Right lobe of liver (tissue), 6 donors: ENCODE results near the gene CXCL1. TPM values are rescaled to one million over a fixed set of nuclear protein-coding genes. Genes with fewer than 3 reads are reported as not detected.

Experiments
- ATAC-seq, 4 donors: fragments of 200-7000 bp; cut with Tn5 transposase; one replicate each; pipeline ENCODE4 v1.9.1; 2020; ENCODE audit warnings: mild to moderate bottlenecking in 4 of 4, moderate library complexity in 4 of 4
- DNase-seq, 3 donors: peaks; one replicate each; pipeline ENCODE4 v3.0.0-alpha.2; 2020
- H3K27ac ChIP-seq, 3 donors: fragments of 200-600 bp; one replicate each; pipeline ENCODE4 v1.8.0; 2022
- H3K27me3 ChIP-seq, 2 donors: fragments of 200-600 bp; one replicate each; pipeline ENCODE4 v1.8.0; 2022
- H3K36me3 ChIP-seq, 4 donors: fragments of 200-600 bp; sonication (generic) in 1 of 4; one replicate each; pipeline versions ENCODE4 v1.5.1 to v1.8.0; 2017 to 2022; ENCODE audit warnings: control low read depth in 1 of 4
- H3K4me1 ChIP-seq, 4 donors: fragments of 200-600 bp; sonication (generic) in 1 of 4; one replicate each; pipeline versions ENCODE4 v1.5.1 to v1.8.0; 2017 to 2022; ENCODE audit warnings: control low read depth in 1 of 4
- H3K4me3 ChIP-seq, 3 donors: fragments of 200-600 bp; one replicate each; pipeline ENCODE4 v1.8.0; 2022
- H3K9me3 ChIP-seq, 4 donors: fragments of 200-600 bp; sonication (generic) in 1 of 4; one replicate each; pipeline versions ENCODE4 v1.5.1 to v1.8.0; 2017 to 2022; ENCODE audit warnings: control low read depth in 1 of 4
- POLR2A ChIP-seq: fragments of 450-650 bp; IDR thresholded peaks from one replicate; pipeline ENCODE4 v1.6.1; 2017; ENCODE audit warnings: antibody characterized with exemption, mild to moderate bottlenecking
- WGBS: methylation state at CpG from one replicate; pipeline ENCODE4 v1.1.6; 2018; ENCODE audit warnings: low coverage, low lambda C conversion rate; ENCODE audit not compliant: insufficient coverage; ENCODE audit errors: missing lambda C conversion rate; 5-methylcytosine and 5-hydroxymethylcytosine counted together
- intact Hi-C, 2 donors: fragments of 100-400 bp; cut with DNase I; formaldehyde crosslinking; loops; one replicate each; pipeline versions ENCODE4 v1.11.2 to v1.14.1; 2022
- long read RNA-seq: library from polyadenylated mRNA; unstranded; transcript quantifications from one replicate; pipeline ENCODE4 v2.0.0, GENCODE V29; 2019
- total RNA-seq, 6 experiments: library from RNA; depleted of rRNA in 2 of 6; stranded (reverse); fragments of >200 nt in 2 of 6; fragmentation: NEBNext Ultra II Directional in 3 of 6; extraction: Animal tissue kit (Norgen Biotek cat#: 25700) in 3 of 6; gene quantifications; one replicate each; pipeline versions ENCODE4 v1.1.0 to v1.2.4, GENCODE V29; 2016 to 2023
- TF ChIP-seq, protein P1 (sequence below), 4 donors: fragments of 200-600 bp in 3 of 4; fragments of 450-650 bp in 1 of 4; IDR thresholded peaks; one replicate each; pipeline versions ENCODE4 v1.5.1 to v1.8.0; 2016 to 2022; ENCODE audit warnings: antibody characterized with exemption in 4 of 4, mild to moderate bottlenecking in 2 of 4
- donor health status: DM: no; HTN: yes; CAD: no.
- donor health status: DM: no; HTN: no; CAD: no.
- donor health status: DM: no; HTN: no; CAD: no.
- donor health status: DM: no; HTN: yes; CAD: no.
- donor health status: DM: no; HTN: yes; CAD: no.

The CXCL1 gene
- total RNA-seq = 10 to 100 TPM in 2 of 6 experiments, 1 to 10 TPM in 2, under 1 TPM in 2; 0.42 to 33.1 (median 4.3) TPM
- long read RNA-seq, partial matches to known transcripts = 0 of 3 reads
- long read RNA-seq, other reads (novel, unspliced or antisense) = 0 of 3 reads

DNA sequence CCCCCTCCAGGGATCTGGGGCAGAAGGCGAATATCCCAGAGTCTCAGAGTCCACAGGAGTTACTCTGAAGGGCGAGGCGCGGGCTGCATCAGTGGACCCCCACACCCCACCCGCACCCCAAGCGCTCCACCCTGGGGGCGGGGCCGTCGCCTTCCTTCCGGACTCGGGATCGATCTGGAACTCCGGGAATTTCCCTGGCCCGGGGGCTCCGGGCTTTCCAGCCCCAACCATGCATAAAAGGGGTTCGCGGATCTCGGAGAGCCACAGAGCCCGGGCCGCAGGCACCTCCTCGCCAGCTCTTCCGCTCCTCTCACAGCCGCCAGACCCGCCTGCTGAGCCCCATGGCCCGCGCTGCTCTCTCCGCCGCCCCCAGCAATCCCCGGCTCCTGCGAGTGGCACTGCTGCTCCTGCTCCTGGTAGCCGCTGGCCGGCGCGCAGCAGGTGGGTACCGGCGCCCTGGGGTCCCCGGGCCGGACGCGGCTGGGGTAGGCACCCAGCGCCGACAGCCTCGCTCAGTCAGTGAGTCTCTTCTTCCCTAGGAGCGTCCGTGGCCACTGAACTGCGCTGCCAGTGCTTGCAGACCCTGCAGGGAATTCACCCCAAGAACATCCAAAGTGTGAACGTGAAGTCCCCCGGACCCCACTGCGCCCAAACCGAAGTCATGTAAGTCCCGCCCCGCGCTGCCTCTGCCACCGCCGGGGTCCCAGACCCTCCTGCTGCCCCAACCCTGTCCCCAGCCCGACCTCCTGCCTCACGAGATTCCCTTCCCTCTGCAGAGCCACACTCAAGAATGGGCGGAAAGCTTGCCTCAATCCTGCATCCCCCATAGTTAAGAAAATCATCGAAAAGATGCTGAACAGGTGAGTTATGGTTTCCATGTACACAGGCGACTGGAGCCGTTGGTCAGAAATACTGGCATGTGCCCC lies at the start of gene CXCL1:
TSS of gene CXCL1 (plus strand) at position 264 of the 926 bp plus-strand sequence. CDS start at position 342, 78 bp downstream.
- DNase-seq (peak in 2 of 3 donors; percentile 59 to 65), ATAC-seq (peak; percentile 58 to 75 (median 66))
- 13% methylated on average over 26 of the region's 61 CpGs for WGBS
- Histone ChIP-seq H3K4me1 (peaks cover 0 to 6% (median 0%) of the 10 kb centered on the region in 4 donors), H3K9me3 (no peaks in the 10 kb centered on the region), H3K4me3 (peak within 1 kb of the TSS; percentile 50 to 59 (median 57)), H3K36me3 (no peaks in the 10 kb centered on the region), H3K27me3 (no peaks in the 10 kb centered on the region), H3K27ac (peak within 1 kb of the TSS in 2 of 3 donors; percentile 36 to 56)
- intact Hi-C loops = no loop called here
- peak; percentile 23 for TF ChIP-seq POLR2A
- TF ChIP-seq, protein P1, sequence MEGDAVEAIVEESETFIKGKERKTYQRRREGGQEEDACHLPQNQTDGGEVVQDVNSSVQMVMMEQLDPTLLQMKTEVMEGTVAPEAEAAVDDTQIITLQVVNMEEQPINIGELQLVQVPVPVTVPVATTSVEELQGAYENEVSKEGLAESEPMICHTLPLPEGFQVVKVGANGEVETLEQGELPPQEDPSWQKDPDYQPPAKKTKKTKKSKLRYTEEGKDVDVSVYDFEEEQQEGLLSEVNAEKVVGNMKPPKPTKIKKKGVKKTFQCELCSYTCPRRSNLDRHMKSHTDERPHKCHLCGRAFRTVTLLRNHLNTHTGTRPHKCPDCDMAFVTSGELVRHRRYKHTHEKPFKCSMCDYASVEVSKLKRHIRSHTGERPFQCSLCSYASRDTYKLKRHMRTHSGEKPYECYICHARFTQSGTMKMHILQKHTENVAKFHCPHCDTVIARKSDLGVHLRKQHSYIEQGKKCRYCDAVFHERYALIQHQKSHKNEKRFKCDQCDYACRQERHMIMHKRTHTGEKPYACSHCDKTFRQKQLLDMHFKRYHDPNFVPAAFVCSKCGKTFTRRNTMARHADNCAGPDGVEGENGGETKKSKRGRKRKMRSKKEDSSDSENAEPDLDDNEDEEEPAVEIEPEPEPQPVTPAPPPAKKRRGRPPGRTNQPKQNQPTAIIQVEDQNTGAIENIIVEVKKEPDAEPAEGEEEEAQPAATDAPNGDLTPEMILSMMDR (IDR thresholded peaks at IDR 0.05) = peak in 1 of 4 donors; percentile 18

DNA sequence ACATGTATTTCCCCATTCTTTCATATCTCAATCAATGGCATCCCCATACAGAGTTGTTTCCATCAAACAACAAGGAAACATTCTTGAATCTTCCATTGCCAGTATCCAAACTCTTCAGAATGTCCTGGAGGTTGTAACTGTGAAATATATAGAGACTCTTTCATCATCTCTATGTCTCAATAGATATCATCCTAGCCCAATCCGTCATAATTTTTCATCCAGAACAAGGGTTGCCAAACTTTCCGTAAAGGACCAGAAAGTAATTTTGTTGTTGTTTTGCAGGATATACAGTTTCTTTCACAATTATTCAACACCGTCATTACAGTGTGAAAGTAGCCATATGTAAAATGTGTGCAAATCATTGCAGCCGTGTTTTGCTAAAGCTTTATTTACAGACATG lies 47.9 kb upstream of the CXCL1 start:
- no peak overlapping the region for H3K4me3 ChIP-seq
- H3K27me3 ChIP-seq = no peaks in the 10 kb centered on the region
- H3K4me1 ChIP-seq = no peaks in the 10 kb centered on the region
- H3K9me3 ChIP-seq = no peaks in the 10 kb centered on the region
- 77% methylated on average over 4 of the region's 4 CpGs for WGBS
- H3K27ac ChIP-seq = no peak overlapping the region
- no peak for TF ChIP-seq POLR2A
- TF ChIP-seq, protein P1 (IDR thresholded peaks at IDR 0.05) = no peak
- DNase-seq (no peak), ATAC-seq (no peak)
- intact Hi-C loops = no loop called here
- no peaks in the 10 kb centered on the region for H3K36me3 ChIP-seq

DNA sequence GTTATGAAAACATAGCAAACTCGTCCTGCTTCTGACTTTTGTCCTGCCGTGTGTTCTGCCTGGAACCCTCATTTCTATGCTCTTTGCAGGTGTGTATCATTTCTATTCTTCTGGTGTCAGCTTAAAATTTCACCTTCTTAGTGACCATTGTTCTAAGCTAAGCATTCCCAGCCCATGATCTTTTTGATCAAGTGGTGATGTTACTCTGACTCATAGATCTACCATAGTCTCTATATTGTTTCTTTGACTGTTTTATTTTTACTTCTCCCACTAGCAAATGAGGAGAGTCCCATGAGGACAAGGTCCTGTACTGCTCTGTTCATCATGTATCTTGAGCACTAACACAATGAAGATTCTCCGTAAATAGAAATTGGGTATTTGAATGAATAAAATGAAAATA lies 46.8 kb upstream of the CXCL1 start:
- 60% methylated on average over 3 of the region's 3 CpGs for WGBS
- intact Hi-C loops = no loop called here
- no peaks in the 10 kb centered on the region for H3K27me3 ChIP-seq
- H3K9me3 ChIP-seq = no peaks in the 10 kb centered on the region
- H3K27ac ChIP-seq = no peak overlapping the region
- no peak for DNase-seq
- H3K4me3 ChIP-seq = no peak overlapping the region
- H3K4me1 ChIP-seq = no peaks in the 10 kb centered on the region
- ATAC-seq = no peak
- no peaks in the 10 kb centered on the region for H3K36me3 ChIP-seq
- TF ChIP-seq, protein P1 (IDR thresholded peaks at IDR 0.05) = no peak
- TF ChIP-seq POLR2A = no peak

DNA sequence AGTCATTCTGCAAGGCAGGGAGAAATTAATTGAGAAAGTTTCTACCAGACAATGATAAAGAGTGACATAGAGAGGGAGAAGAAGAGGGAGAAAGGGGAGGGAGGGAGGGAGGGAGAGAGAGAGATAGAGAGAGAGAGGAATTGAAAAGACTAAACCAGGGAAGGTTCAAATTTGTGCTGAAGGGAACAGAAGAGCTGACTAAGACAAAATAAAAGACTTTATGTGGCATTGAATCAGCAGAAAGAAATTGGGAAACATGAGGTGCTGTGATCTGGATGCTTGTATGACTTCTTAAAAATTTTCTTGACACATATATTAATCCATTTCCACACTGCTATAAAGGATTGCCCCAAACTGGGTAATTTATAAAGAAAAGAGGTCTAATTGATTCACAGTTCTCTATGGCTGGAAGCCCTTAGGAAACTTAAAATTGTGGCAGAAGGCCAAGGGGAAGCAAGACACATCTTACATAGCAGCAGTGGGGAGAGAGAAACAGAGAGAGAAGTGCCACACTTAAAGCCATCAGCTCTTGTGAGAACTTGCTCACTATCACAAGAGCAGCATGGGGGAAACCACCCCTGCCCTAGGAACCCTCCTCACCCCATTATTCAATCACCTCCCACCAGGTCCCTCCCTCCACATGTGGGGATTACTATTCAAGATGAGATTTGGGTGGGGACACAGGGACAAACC lies 46.2 kb upstream of the CXCL1 start:
- Histone ChIP-seq H3K36me3 (no peaks in the 10 kb centered on the region), H3K4me3 (no peak overlapping the region), H3K27me3 (no peaks in the 10 kb centered on the region), H3K27ac (no peak overlapping the region), H3K4me1 (no peaks in the 10 kb centered on the region), H3K9me3 (no peaks in the 10 kb centered on the region)
- no peak for TF ChIP-seq POLR2A
- TF ChIP-seq, protein P1 (IDR thresholded peaks at IDR 0.05) = no peak
- ATAC-seq (peak in 3 of 4 donors; percentile 20 to 52 (median 45)), DNase-seq (no peak)
- intact Hi-C loops = no loop called here
